GM12892 (cell line): ENCODE results near the gene DAZAP2.

ENCODE experiments used
- POLR2AphosphoS5 ChIP-seq: IDR thresholded peaks from 2 replicates; pipeline ENCODE4 v1.6.1; 2011; ENCODE audit warnings: low read depth, low read length, control low read depth
- TAF1 ChIP-seq: IDR thresholded peaks from 2 replicates; pipeline ENCODE4 v1.6.1; 2011; ENCODE audit warnings: low read depth, mild to moderate bottlenecking, control low read depth, low read length, borderline replicate concordance

GRCh38 chr12:51242876-51243275, 4.2 kb downstream of the DAZAP2 start:
- TF ChIP-seq TAF1 (no peak), POLR2AphosphoS5 (peak; percentile 35; the same call in 1 of the 2 replicates)
